Lower lobe of right lung (tissue), 2 donors: ENCODE measurements around the gene CPLX3. TPM values are rescaled to one million over a fixed set of nuclear protein-coding genes. Genes with fewer than 3 reads are reported as not detected.
A peak's percentile ranks its signal among the peaks of the same experiment; 100 is the strongest.

ENCODE experiments used
- ATAC-seq, 2 donors: fragments of 200-7000 bp; cut with Tn5 transposase; one replicate each; pipeline ENCODE4 v1.9.1; 2020 to 2022; ENCODE audit warnings: mild to moderate bottlenecking in 2 of 2, moderate library complexity in 2 of 2
- DNase-seq: peaks from one replicate; pipeline ENCODE4 v3.0.0-alpha.2; 2020
- H3K27ac ChIP-seq: fragments of 200-600 bp; one replicate; pipeline ENCODE4 v1.8.0; 2022
- H3K27me3 ChIP-seq: fragments of 200-600 bp; one replicate; pipeline ENCODE4 v1.8.0; 2022; ENCODE audit warnings: low read depth
- H3K36me3 ChIP-seq: fragments of 200-600 bp; one replicate; pipeline ENCODE4 v1.8.0; 2022; ENCODE audit warnings: mild to moderate bottlenecking
- H3K4me1 ChIP-seq: fragments of 200-600 bp; one replicate; pipeline ENCODE4 v1.8.0; 2022
- H3K4me3 ChIP-seq: fragments of 200-600 bp; one replicate; pipeline ENCODE4 v1.8.0; 2022; ENCODE audit warnings: mild to moderate bottlenecking
- H3K9me3 ChIP-seq: fragments of 200-600 bp; one replicate; pipeline ENCODE4 v1.8.0; 2022
- intact Hi-C: fragments of 100-400 bp; cut with DNase I; formaldehyde crosslinking; loops from one replicate; pipeline ENCODE4 v1.11.0; 2022
- total RNA-seq: library from RNA; stranded (reverse); fragmentation: NEBNext Ultra II Directional; extraction: Animal tissue kit (Norgen Biotek cat#: 25700); gene quantifications from one replicate; pipeline ENCODE4 v1.2.1, GENCODE V29; 2021
- TF ChIP-seq, protein P1 (sequence below): fragments of 200-600 bp; IDR thresholded peaks from one replicate; pipeline ENCODE4 v1.8.0; 2022; ENCODE audit warnings: antibody characterized with exemption, mild to moderate bottlenecking
- donor health status: DM: no; HTN: yes; CAD: no; lungs with severe emphysema.

The CPLX3 gene
- total RNA-seq, 1 donor from 2014 or later = not detected

DNA sequence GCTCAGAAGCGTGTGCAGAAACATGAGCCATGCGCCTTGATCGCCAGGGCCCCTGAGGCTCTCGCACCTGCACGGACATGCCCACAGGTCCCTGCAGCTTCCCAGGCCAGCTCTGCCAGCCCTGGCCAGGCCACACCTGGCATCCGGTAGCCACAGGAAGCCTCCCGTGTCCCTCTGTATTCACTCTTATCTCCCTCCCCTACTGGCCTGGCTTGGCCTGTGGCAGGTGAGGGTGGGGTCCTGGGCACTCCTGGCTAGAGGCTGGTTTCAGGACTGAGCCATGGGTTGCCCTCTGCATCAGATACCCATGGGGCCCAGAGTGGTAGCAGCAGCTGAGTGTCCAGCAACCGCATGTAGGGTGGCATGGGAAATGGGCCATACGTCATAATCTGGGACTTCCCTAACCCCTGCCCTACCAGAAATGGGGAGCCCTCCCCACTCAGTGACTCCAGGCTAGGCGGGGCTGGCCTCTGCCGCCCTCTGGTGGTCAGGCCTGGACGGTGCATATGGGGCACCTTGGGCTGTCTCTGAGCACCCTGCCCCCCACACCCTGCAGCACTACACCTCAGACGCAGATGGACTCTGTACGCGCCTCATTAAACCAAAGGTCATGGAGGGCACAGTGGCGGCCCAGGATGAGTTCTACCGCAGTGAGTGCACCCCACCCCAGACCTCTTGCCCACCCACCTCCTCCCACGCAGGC lies 26.4 kb upstream of the CPLX3 start:
- H3K4me3 ChIP-seq = no peak overlapping the region
- peaks cover 68% of the 10 kb centered on the region for H3K36me3 ChIP-seq
- peak overlapping the region; percentile 64 for H3K27ac ChIP-seq
- H3K4me1 ChIP-seq = peaks cover 22% of the 10 kb centered on the region
- peak; percentile 95 to 96 for ATAC-seq
- peak; percentile 90 for DNase-seq
- H3K9me3 ChIP-seq = no peaks in the 10 kb centered on the region
- no peaks in the 10 kb centered on the region for H3K27me3 ChIP-seq
- intact Hi-C loops = no loop called here
- TF ChIP-seq, protein P1, sequence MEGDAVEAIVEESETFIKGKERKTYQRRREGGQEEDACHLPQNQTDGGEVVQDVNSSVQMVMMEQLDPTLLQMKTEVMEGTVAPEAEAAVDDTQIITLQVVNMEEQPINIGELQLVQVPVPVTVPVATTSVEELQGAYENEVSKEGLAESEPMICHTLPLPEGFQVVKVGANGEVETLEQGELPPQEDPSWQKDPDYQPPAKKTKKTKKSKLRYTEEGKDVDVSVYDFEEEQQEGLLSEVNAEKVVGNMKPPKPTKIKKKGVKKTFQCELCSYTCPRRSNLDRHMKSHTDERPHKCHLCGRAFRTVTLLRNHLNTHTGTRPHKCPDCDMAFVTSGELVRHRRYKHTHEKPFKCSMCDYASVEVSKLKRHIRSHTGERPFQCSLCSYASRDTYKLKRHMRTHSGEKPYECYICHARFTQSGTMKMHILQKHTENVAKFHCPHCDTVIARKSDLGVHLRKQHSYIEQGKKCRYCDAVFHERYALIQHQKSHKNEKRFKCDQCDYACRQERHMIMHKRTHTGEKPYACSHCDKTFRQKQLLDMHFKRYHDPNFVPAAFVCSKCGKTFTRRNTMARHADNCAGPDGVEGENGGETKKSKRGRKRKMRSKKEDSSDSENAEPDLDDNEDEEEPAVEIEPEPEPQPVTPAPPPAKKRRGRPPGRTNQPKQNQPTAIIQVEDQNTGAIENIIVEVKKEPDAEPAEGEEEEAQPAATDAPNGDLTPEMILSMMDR = peak; percentile 98

DNA sequence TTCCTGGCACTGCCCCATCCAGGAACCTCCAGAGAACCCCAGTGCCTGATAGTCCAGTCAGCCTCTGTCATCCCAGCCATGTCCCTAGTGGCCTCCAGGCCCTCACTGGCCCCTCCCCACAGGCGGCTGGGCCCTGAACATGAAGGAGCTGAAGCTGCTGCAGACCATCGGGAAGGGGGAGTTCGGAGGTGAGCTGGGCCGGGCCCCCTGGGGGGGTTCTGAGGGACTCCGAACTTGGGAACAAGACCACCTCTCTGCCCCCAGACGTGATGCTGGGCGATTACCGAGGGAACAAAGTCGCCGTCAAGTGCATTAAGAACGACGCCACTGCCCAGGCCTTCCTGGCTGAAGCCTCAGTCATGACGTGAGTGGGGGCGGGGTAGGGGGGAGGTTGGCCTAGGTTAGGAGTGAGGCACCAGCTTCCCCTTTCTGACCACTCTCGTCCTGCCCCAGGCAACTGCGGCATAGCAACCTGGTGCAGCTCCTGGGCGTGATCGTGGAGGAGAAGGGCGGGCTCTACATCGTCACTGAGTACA lies 25.8 kb upstream of the CPLX3 start:
- peak; percentile 64 for DNase-seq
- TF ChIP-seq, protein P1 = no peak
- ATAC-seq = peak; percentile 13 to 19
- intact Hi-C loops = no loop called here
- Histone ChIP-seq H3K27ac (no peak overlapping the region), H3K36me3 (peaks cover 63% of the 10 kb centered on the region), H3K27me3 (no peaks in the 10 kb centered on the region), H3K4me1 (peaks cover 18% of the 10 kb centered on the region), H3K4me3 (no peak overlapping the region), H3K9me3 (no peaks in the 10 kb centered on the region)

DNA sequence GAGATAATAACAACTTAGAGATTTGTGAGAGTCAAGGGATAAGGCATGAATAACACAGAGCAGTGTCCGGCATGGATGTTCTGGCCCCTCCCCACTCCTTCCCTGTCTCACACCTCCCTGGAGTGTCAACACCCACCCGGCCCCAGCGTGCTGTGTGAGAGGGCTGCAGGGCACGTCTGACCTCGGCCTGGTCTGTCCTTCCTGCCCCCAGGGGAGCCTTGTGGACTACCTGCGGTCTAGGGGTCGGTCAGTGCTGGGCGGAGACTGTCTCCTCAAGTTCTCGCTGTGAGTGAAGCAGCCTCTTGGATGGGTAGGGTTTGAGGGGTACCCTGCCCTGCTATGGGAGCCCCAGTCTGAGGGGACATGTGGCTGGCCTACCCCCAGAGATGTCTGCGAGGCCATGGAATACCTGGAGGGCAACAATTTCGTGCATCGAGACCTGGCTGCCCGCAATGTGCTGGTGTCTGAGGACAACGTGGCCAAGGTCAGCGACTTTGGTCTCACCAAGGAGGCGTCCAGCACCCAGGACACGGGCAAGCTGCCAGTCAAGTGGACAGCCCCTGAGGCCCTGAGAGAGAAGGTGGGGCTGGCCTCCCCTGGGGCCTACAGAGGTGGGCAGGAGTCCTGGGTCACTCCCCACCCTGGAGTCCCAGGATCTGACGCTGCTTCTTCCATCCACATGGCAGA lies 25.0 kb upstream of the CPLX3 start:
- ATAC-seq (no peak), DNase-seq (no peak)
- Histone ChIP-seq H3K4me1 (peaks cover 10% of the 10 kb centered on the region), H3K36me3 (peaks cover 63% of the 10 kb centered on the region), H3K4me3 (no peak overlapping the region), H3K9me3 (no peaks in the 10 kb centered on the region), H3K27me3 (no peaks in the 10 kb centered on the region), H3K27ac (no peak overlapping the region)
- TF ChIP-seq, protein P1 = no peak
- intact Hi-C loops = no loop called here

DNA sequence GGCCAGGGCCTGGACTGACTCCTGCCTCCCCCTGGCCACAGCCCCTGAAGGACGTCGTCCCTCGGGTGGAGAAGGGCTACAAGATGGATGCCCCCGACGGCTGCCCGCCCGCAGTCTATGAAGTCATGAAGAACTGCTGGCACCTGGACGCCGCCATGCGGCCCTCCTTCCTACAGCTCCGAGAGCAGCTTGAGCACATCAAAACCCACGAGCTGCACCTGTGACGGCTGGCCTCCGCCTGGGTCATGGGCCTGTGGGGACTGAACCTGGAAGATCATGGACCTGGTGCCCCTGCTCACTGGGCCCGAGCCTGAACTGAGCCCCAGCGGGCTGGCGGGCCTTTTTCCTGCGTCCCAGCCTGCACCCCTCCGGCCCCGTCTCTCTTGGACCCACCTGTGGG lies 24.1 kb upstream of the CPLX3 start:
- DNase-seq = no peak
- H3K36me3 ChIP-seq = peaks cover 63% of the 10 kb centered on the region
- ATAC-seq = no peak

DNA sequence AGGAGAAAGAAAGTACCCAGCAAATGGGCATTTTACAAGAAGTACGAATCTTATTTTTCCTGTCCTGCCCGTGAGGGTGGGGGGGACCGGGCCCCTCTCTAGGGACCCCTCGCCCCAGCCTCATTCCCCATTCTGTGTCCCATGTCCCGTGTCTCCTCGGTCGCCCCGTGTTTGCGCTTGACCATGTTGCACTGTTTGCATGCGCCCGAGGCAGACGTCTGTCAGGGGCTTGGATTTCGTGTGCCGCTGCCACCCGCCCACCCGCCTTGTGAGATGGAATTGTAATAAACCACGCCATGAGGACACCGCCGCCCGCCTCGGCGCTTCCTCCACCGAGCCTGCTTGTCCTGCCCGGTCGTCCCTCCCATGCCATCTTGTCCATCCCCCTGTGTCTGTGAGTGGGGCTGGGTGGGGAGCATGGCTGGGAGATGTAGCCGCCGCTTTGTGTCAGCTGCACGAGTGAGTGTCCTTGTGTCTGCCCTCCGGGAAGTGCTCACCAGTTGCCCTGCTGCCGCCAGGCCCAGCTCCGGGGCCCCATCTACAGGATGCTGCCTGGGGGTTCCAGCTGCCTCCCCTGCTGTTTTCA lies 23.5 kb upstream of the CPLX3 start:
- Histone ChIP-seq H3K27me3 (no peaks in the 10 kb centered on the region), H3K4me1 (peaks cover 9% of the 10 kb centered on the region), H3K4me3 (no peak overlapping the region), H3K9me3 (no peaks in the 10 kb centered on the region), H3K36me3 (peaks cover 63% of the 10 kb centered on the region), H3K27ac (no peak overlapping the region)
- no peak for ATAC-seq
- TF ChIP-seq, protein P1 = no peak
- intact Hi-C loops = no loop called here
- DNase-seq = no peak

More for the DNA sequence above, 24.1 kb upstream of the CPLX3 start:
- TF ChIP-seq, protein P1 = no peak
- no peak overlapping the region for H3K27ac ChIP-seq
- intact Hi-C loops = no loop called here
- no peak overlapping the region for H3K4me3 ChIP-seq
- peaks cover 9% of the 10 kb centered on the region for H3K4me1 ChIP-seq
- no peaks in the 10 kb centered on the region for H3K27me3 ChIP-seq
- no peaks in the 10 kb centered on the region for H3K9me3 ChIP-seq
